Activated CD8-positive, alpha-beta T cell treated with anti-CD3 and anti-CD28 coated beads, Interleukin-2, amount 10 ng/mL, durations not matched to agents 7 days and 5 days (primary cell): ENCODE data around the gene WSB1. TPM values are rescaled to one million over a fixed set of nuclear protein-coding genes. Genes with fewer than 3 reads are reported as not detected.
A peak's percentile ranks its signal among the peaks of the same experiment; 100 is the strongest.
"Not testable (repeated sequence)": the region's sequence is repeated elsewhere in the genome, so short reads cannot be mapped to it uniquely, and the experiment has no call there.

Source experiments
- ATAC-seq: fragments of 150-1000 bp; cut with Tn5 transposase; one replicate; pipeline ENCODE4 v1.10.0; 2021; ENCODE audit warnings: moderate library complexity
- CTCF ChIA-PET: fragments of 350-600 bp; sonication (Branson Sonifier 250); formaldehyde crosslinking; loops from one replicate; lab custom pipeline; 2021; ENCODE audit warnings: antibody characterized with exemption; lab: Charles Lee
- POLR2A ChIA-PET: fragments of 350-600 bp; sonication (Branson Sonifier 250); formaldehyde crosslinking; loops from one replicate; lab custom pipeline; 2021; ENCODE audit warnings: antibody characterized with exemption; lab: Charles Lee
- DNase-seq: peaks from one replicate; pipeline ENCODE4 v3.0.0-alpha.2; 2020
- H3K27ac Mint-ChIP-seq: one replicate; pipeline ENCODE4 v1.8.0; 2021; ENCODE audit warnings: mild to moderate bottlenecking, mixed read lengths
- H3K27me3 Mint-ChIP-seq: one replicate; pipeline ENCODE4 v1.8.0; 2021; ENCODE audit warnings: low read depth, mixed read lengths
- H3K36me3 Mint-ChIP-seq: one replicate; pipeline ENCODE4 v1.8.0; 2021; ENCODE audit warnings: low read depth, mixed read lengths
- H3K4me1 Mint-ChIP-seq: one replicate; pipeline ENCODE4 v1.8.0; 2021; ENCODE audit warnings: low read depth, mixed read lengths
- H3K4me3 Mint-ChIP-seq: one replicate; pipeline ENCODE4 v1.8.0; 2021; ENCODE audit warnings: mild to moderate bottlenecking, mixed read lengths
- H3K9me3 Mint-ChIP-seq: one replicate; pipeline ENCODE4 v1.8.0; 2022; ENCODE audit warnings: mixed read lengths; ENCODE audit not compliant: insufficient read depth
- total RNA-seq, 2 experiments: library from RNA; stranded (reverse); gene quantifications; one replicate each; pipeline ENCODE4 v1.2.3, GENCODE V29; 2021

WSB1 gene
- 100 to 1,000 TPM; 118 to 121 TPM for total RNA-seq

GRCh38 chr17:27293898-27294688 is at the start of gene WSB1:
WSB1 (plus strand) TSS chr17:27294114; CDS start chr17:27294396, 282 bp downstream.
- peak within 1 kb of the TSS; percentile 97 for H3K4me3 Mint-ChIP-seq
- H3K4me1 Mint-ChIP-seq, result peaks cover 32% of the 10 kb centered on the region
- H3K36me3 Mint-ChIP-seq, result peaks cover 18% of the 10 kb centered on the region
- no peaks in the 10 kb centered on the region for H3K27me3 Mint-ChIP-seq
- H3K27ac Mint-ChIP-seq, result peak within 1 kb of the TSS; percentile 100
- DNase-seq, result peak; percentile 93
- ChIA-PET POLR2A (interaction anchor here (0.6 to 2.8 kb wide), 38 partner anchors 9 to 514 kb away, joined by 3 to 37 read pairs (median 4); partner anchors contain the start of gene LGALS9), CTCF (interaction anchor here (0.7 to 6.0 kb wide), 12 partner anchors 10 to 511 kb away, joined by 3 to 51 read pairs (median 6); no protein-coding TSS in a partner anchor)
- ATAC-seq, result peak; percentile 84
- H3K9me3 Mint-ChIP-seq, result no peaks in the 10 kb centered on the region

- Mint-ChIP-seq H3K4me3 (no peak overlapping the region), H3K4me1 (peaks cover 16% of the 10 kb centered on the region), H3K36me3 (no peaks in the 10 kb centered on the region), H3K27ac (no peak overlapping the region), H3K27me3 (peaks cover 11% of the 10 kb centered on the region), H3K9me3 (no peaks in the 10 kb centered on the region)
- no peak for DNase-seq
- POLR2A ChIA-PET, result no interaction called here
- CTCF ChIA-PET, result interaction anchor here (1.0 to 4.5 kb wide), 7 partner anchors 8 to 355 kb away, joined by 3 to 25 read pairs (median 5); no protein-coding TSS in a partner anchor
- no peak for ATAC-seq
Observed at GRCh38 chr17:27244491-27245223, 49.3 kb upstream of the WSB1 start.

GRCh38 chr17:27245230-27245696 is 48.7 kb upstream of the WSB1 start:
- DNase-seq (peak; percentile 62), ATAC-seq (peak; percentile 95)
- H3K4me3 Mint-ChIP-seq, result no peak overlapping the region
- H3K9me3 Mint-ChIP-seq, result no peaks in the 10 kb centered on the region
- POLR2A ChIA-PET, result no interaction called here
- H3K4me1 Mint-ChIP-seq, result peaks cover 13% of the 10 kb centered on the region
- CTCF ChIA-PET, result interaction anchor here (0.6 to 4.5 kb wide), 11 partner anchors 9 to 401 kb away, joined by 3 to 25 read pairs (median 3); no protein-coding TSS in a partner anchor
- no peaks in the 10 kb centered on the region for H3K36me3 Mint-ChIP-seq
- H3K27me3 Mint-ChIP-seq, result peaks cover 12% of the 10 kb centered on the region
- H3K27ac Mint-ChIP-seq, result no peak overlapping the region

GRCh38 chr17:27246537-27246936 is 47.4 kb upstream of the WSB1 start:
- no peak for DNase-seq
- peaks cover 9% of the 10 kb centered on the region for H3K4me1 Mint-ChIP-seq
- CTCF ChIA-PET, result interaction anchor here (1.1 to 4.5 kb wide), 5 partner anchors 10 to 356 kb away, joined by 3 to 25 read pairs (median 17); no protein-coding TSS in a partner anchor
- H3K27me3 Mint-ChIP-seq, result peaks cover 17% of the 10 kb centered on the region
- no peak for ATAC-seq
- no peaks in the 10 kb centered on the region for H3K36me3 Mint-ChIP-seq
- no peak overlapping the region for H3K4me3 Mint-ChIP-seq
- no peaks in the 10 kb centered on the region for H3K9me3 Mint-ChIP-seq
- no peak overlapping the region for H3K27ac Mint-ChIP-seq
- POLR2A ChIA-PET, result interaction anchor here (0.8 kb wide), 1 partner anchor 50 kb away, joined by 4 read pairs; no protein-coding TSS in a partner anchor

- H3K4me3 Mint-ChIP-seq, result no peak overlapping the region
- ChIA-PET POLR2A (no interaction called here), CTCF (interaction anchor here (0.8 to 4.5 kb wide), 4 partner anchors 11 to 405 kb away, joined by 3 to 25 read pairs (median 13); no protein-coding TSS in a partner anchor)
- no peak overlapping the region for H3K27ac Mint-ChIP-seq
- H3K36me3 Mint-ChIP-seq, result no peaks in the 10 kb centered on the region
- no peak for ATAC-seq
- peaks cover 6% of the 10 kb centered on the region for H3K4me1 Mint-ChIP-seq
- no peaks in the 10 kb centered on the region for H3K9me3 Mint-ChIP-seq
- no peak for DNase-seq
- peaks cover 25% of the 10 kb centered on the region for H3K27me3 Mint-ChIP-seq
Observed at GRCh38 chr17:27247071-27247957, 46.6 kb upstream of the WSB1 start.

- ATAC-seq (no peak), DNase-seq (no peak)
- Mint-ChIP-seq H3K27me3 (peaks cover 30% of the 10 kb centered on the region), H3K4me1 (peaks cover 6% of the 10 kb centered on the region), H3K4me3 (no peak overlapping the region), H3K36me3 (no peaks in the 10 kb centered on the region), H3K9me3 (no peaks in the 10 kb centered on the region), H3K27ac (no peak overlapping the region)
- ChIA-PET POLR2A (no interaction called here), CTCF (interaction anchor here (0.8 to 4.5 kb wide), 2 partner anchors 11 to 404 kb away, joined by 3 to 25 read pairs; no protein-coding TSS in a partner anchor)
Observed at GRCh38 chr17:27247958-27248342, 46.0 kb upstream of the WSB1 start.

- POLR2A ChIA-PET, result interaction anchor here (1.3 kb wide), 1 partner anchor 44 kb away, joined by 3 read pairs; no protein-coding TSS in a partner anchor
- H3K4me1 Mint-ChIP-seq, ATAC-seq: not testable (repeated sequence)
Observed at GRCh38 chr17:27250791-27251190, 43.1 kb upstream of the WSB1 start.

GRCh38 chr17:27254802-27255201 is 39.1 kb upstream of the WSB1 start:
- POLR2A ChIA-PET, result not testable (repeated sequence)

More at GRCh38 chr17:27250791-27251190, 43.1 kb upstream of the WSB1 start:
- not testable (repeated sequence) for H3K9me3 Mint-ChIP-seq, H3K4me3 Mint-ChIP-seq, DNase-seq, H3K36me3 Mint-ChIP-seq, H3K27ac Mint-ChIP-seq
- CTCF ChIA-PET, result interaction anchor here (1.1 to 1.4 kb wide), 2 partner anchors 14 kb away, joined by 3 to 7 read pairs; no protein-coding TSS in a partner anchor
- H3K27me3 Mint-ChIP-seq, result peaks cover 30% of the 10 kb centered on the region

GRCh38 chr17:27256225-27257030 is 37.5 kb upstream of the WSB1 start:
- DNase-seq (no peak), ATAC-seq (no peak)
- no peak overlapping the region for H3K4me3 Mint-ChIP-seq
- ChIA-PET POLR2A (no interaction called here), CTCF (no interaction called here)
- H3K4me1 Mint-ChIP-seq, result no peaks in the 10 kb centered on the region
- no peak overlapping the region for H3K27ac Mint-ChIP-seq
- H3K27me3 Mint-ChIP-seq, result peaks cover 22% of the 10 kb centered on the region
- H3K9me3 Mint-ChIP-seq, result no peaks in the 10 kb centered on the region
- no peaks in the 10 kb centered on the region for H3K36me3 Mint-ChIP-seq

More at GRCh38 chr17:27254802-27255201, 39.1 kb upstream of the WSB1 start:
- H3K4me3 Mint-ChIP-seq, H3K9me3 Mint-ChIP-seq, CTCF ChIA-PET, H3K27ac Mint-ChIP-seq, H3K36me3 Mint-ChIP-seq, ATAC-seq, H3K4me1 Mint-ChIP-seq, DNase-seq: not testable (repeated sequence)
- H3K27me3 Mint-ChIP-seq, result peaks cover 28% of the 10 kb centered on the region

GRCh38 chr17:27257031-27257357 is 36.9 kb upstream of the WSB1 start:
- Mint-ChIP-seq H3K9me3 (no peaks in the 10 kb centered on the region), H3K4me1 (no peaks in the 10 kb centered on the region), H3K36me3 (no peaks in the 10 kb centered on the region), H3K27me3 (peaks cover 17% of the 10 kb centered on the region), H3K27ac (no peak overlapping the region), H3K4me3 (no peak overlapping the region)
- ChIA-PET POLR2A (no interaction called here), CTCF (no interaction called here)
- no peak for DNase-seq
- no peak for ATAC-seq
